GM12878 (cell line): Measurements from ENCODE around the gene DENND1A. TPM values are rescaled to one million over a fixed set of nuclear protein-coding genes. Genes with fewer than 3 reads are reported as not detected.
A peak's percentile ranks its signal among the peaks of the same experiment; 100 is the strongest.

Source experiments
- ATF2 ChIP-seq: IDR thresholded peaks from 2 replicates; pipeline ENCODE4 v1.6.1; 2012; ENCODE audit warnings: low read length, inconsistent platforms
- BCL3 ChIP-seq: IDR thresholded peaks from 2 replicates; pipeline ENCODE4 v1.6.1; 2011; ENCODE audit warnings: borderline replicate concordance, low read depth, mild to moderate bottlenecking, moderate library complexity, low read length; ENCODE audit not compliant: insufficient read depth, poor library complexity, severe bottlenecking
- BHLHE40 ChIP-seq, 2 experiments: fragments of 450-650 bp in 1 of 2; IDR thresholded peaks; 2 replicates each; pipeline ENCODE4 v1.6.1; 2011 to 2017; ENCODE audit warnings: low read depth in 2 of 2, borderline replicate concordance in 1 of 2, improper control_type of control experiment in 1 of 2, low read length in 1 of 2, mild to moderate bottlenecking in 1 of 2
- CBFB ChIP-seq: IDR thresholded peaks from 2 replicates; pipeline ENCODE4 v1.6.1; 2016; ENCODE audit warnings: antibody characterized with exemption, low read depth
- CHD4 ChIP-seq: fragments of 200-600 bp; sonication (generic); IDR thresholded peaks from 2 replicates; pipeline ENCODE4 v1.6.1; 2016; ENCODE audit warnings: mild to moderate bottlenecking
- EP300 ChIP-seq, 2 experiments: fragments of 150-350 bp in 1 of 2; IDR thresholded peaks; 2 replicates each; pipeline ENCODE4 v1.6.1; 2011 to 2012; ENCODE audit warnings: low read depth in 2 of 2, low read length in 2 of 2, borderline replicate concordance in 1 of 2, improper control_type of control experiment in 1 of 2, inconsistent platforms in 1 of 2; ENCODE audit not compliant: control insufficient read depth in 1 of 2
- IKZF1 ChIP-seq: fragments of 450-650 bp; conservative IDR thresholded peaks from 2 replicates; pipeline ENCODE4 v1.6.1; 2017; ENCODE audit warnings: antibody characterized with exemption, mild to moderate bottlenecking
- IRF4 ChIP-seq: IDR thresholded peaks from 2 replicates; pipeline ENCODE4 v1.6.1; 2011; ENCODE audit warnings: low read depth, low read length
- MTA3 ChIP-seq: IDR thresholded peaks from 2 replicates; pipeline ENCODE4 v1.6.1; 2012; ENCODE audit warnings: low read length, inconsistent platforms, borderline replicate concordance
- MXI1 ChIP-seq: fragments of 150-350 bp; IDR thresholded peaks from 2 replicates; pipeline ENCODE4 v1.6.1; 2011; ENCODE audit warnings: low read depth, mild to moderate bottlenecking, inconsistent platforms, low read length, improper control_type of control experiment
- NR2C1 ChIP-seq: fragments of 450-650 bp; IDR thresholded peaks from 2 replicates; pipeline ENCODE4 v1.6.1; 2017; ENCODE audit warnings: antibody characterized with exemption, mild to moderate bottlenecking, moderate library complexity
- SIN3A ChIP-seq: IDR thresholded peaks from 2 replicates; pipeline ENCODE4 v1.6.1; 2012; ENCODE audit warnings: low read depth, low read length, improper control_type of control experiment
- ZBED1 ChIP-seq: IDR thresholded peaks from 2 replicates; pipeline ENCODE4 v1.6.1; 2016; ENCODE audit warnings: borderline replicate concordance
- polyA plus RNA-seq, 11 experiments: library from polyadenylated mRNA; depleted of rRNA in 4 of 11; unstranded in 6 of 11; stranded (reverse) in 5 of 11; fragments of >200 nt; fragmentation: Nextera tagmentation in 4 of 11; fragmentation: Illumina TruSeq in 1 of 11; extraction: Ambion mirVana in 4 of 11; extraction: Trizol in 1 of 11; gene quantifications; 1 replicate in 1 of 11; 2 replicates in 10 of 11; pipeline versions ENCODE4 v1.2.1 to v1.2.3, GENCODE V29; 2011 to 2016; ENCODE audit warnings: inconsistent platforms in 2 of 11, missing spikeins in 2 of 11, low read depth in 1 of 11
- total RNA-seq, 4 experiments: library from RNA; depleted of rRNA in 3 of 4; stranded (reverse); fragments of >200 nt in 3 of 4; fragmentation: Illumina TruSeq in 1 of 4; extraction: Trizol in 1 of 4; gene quantifications; 2 replicates each; pipeline versions ENCODE4 v1.2.1 to v1.2.3, GENCODE V29; 2013 to 2021
- TF ChIP-seq, protein P1 (sequence below): fragments of 450-650 bp; IDR thresholded peaks from 2 replicates; pipeline ENCODE4 v1.6.1; 2016; ENCODE audit warnings: mild to moderate bottlenecking, moderate library complexity, borderline replicate concordance
- TF ChIP-seq, protein P2 (sequence below): fragments of 450-650 bp; IDR thresholded peaks from 2 replicates; pipeline ENCODE4 v1.6.1; 2017; ENCODE audit warnings: mild to moderate bottlenecking, low read depth, inconsistent platforms; ENCODE audit not compliant: poor library complexity, severe bottlenecking
- TF ChIP-seq, protein P3 (sequence below): fragments of 450-650 bp; IDR thresholded peaks from 2 replicates; pipeline ENCODE4 v1.6.1; 2017; ENCODE audit warnings: low read depth, mild to moderate bottlenecking, moderate library complexity

The DENND1A gene
- total and polyA plus RNA-seq, 10 of the 15 experiments (the other 5 are each of a cell fraction or from before 2014, with no cell fraction given) = 14.1 to 48.6 (median 35.2) TPM

GRCh38 chr9:123927625-123928532 is 2.0 kb downstream of the DENND1A start (continued):
- TF ChIP-seq MXI1 = peak; percentile 40
- 0 out of 4 replicates have a peak, but pooled peaks of 1 of the 2 experiments have one; percentile 34 for TF ChIP-seq EP300 (IDR thresholded peaks at IDR 0.05; ENCODE audit: borderline replicate concordance in 1 of 2, control insufficient read depth in 1 of 2, low read depth in 2 of 2, low read length in 2 of 2)
- TF ChIP-seq CHD4 = no peak
- TF ChIP-seq BCL3 = peak; percentile 28
- peak; percentile 52; the same call in 1 of the 2 replicates for TF ChIP-seq ATF2
- TF ChIP-seq IKZF1 = peak; percentile 67
- TF ChIP-seq BHLHE40 (IDR thresholded peaks at IDR 0.05; ENCODE audit: borderline replicate concordance in 1 of 2, low read depth in 2 of 2, low read length in 1 of 2) = 0 out of 4 replicates have a peak, but pooled peaks of 1 of the 2 experiments have one; percentile 42
- peak; percentile 53; the same call in 1 of the 2 replicates for TF ChIP-seq IRF4
- TF ChIP-seq SIN3A = peak; percentile 68; the same call in 1 of the 2 replicates
- TF ChIP-seq, protein P1, sequence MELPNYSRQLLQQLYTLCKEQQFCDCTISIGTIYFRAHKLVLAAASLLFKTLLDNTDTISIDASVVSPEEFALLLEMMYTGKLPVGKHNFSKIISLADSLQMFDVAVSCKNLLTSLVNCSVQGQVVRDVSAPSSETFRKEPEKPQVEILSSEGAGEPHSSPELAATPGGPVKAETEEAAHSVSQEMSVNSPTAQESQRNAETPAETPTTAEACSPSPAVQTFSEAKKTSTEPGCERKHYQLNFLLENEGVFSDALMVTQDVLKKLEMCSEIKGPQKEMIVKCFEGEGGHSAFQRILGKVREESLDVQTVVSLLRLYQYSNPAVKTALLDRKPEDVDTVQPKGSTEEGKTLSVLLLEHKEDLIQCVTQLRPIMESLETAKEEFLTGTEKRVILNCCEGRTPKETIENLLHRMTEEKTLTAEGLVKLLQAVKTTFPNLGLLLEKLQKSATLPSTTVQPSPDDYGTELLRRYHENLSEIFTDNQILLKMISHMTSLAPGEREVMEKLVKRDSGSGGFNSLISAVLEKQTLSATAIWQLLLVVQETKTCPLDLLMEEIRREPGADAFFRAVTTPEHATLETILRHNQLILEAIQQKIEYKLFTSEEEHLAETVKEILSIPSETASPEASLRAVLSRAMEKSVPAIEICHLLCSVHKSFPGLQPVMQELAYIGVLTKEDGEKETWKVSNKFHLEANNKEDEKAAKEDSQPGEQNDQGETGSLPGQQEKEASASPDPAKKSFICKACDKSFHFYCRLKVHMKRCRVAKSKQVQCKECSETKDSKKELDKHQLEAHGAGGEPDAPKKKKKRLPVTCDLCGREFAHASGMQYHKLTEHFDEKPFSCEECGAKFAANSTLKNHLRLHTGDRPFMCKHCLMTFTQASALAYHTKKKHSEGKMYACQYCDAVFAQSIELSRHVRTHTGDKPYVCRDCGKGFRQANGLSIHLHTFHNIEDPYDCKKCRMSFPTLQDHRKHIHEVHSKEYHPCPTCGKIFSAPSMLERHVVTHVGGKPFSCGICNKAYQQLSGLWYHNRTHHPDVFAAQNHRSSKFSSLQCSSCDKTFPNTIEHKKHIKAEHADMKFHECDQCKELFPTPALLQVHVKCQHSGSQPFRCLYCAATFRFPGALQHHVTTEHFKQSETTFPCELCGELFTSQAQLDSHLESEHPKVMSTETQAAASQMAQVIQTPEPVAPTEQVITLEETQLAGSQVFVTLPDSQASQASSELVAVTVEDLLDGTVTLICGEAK = peak; percentile 39; the same call in 1 of the 2 replicates
- TF ChIP-seq, protein P2, sequence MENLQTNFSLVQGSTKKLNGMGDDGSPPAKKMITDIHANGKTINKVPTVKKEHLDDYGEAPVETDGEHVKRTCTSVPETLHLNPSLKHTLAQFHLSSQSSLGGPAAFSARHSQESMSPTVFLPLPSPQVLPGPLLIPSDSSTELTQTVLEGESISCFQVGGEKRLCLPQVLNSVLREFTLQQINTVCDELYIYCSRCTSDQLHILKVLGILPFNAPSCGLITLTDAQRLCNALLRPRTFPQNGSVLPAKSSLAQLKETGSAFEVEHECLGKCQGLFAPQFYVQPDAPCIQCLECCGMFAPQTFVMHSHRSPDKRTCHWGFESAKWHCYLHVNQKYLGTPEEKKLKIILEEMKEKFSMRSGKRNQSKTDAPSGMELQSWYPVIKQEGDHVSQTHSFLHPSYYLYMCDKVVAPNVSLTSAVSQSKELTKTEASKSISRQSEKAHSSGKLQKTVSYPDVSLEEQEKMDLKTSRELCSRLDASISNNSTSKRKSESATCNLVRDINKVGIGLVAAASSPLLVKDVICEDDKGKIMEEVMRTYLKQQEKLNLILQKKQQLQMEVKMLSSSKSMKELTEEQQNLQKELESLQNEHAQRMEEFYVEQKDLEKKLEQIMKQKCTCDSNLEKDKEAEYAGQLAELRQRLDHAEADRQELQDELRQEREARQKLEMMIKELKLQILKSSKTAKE = peak; percentile 54
- TF ChIP-seq ZBED1 = 0 out of 2 replicates have a peak, but pooled peaks have one; percentile 22
- no peak for TF ChIP-seq NR2C1
- peak; percentile 66; the same call in 1 of the 2 replicates for TF ChIP-seq MTA3
- TF ChIP-seq CBFB = 0 out of 2 replicates have a peak, but pooled peaks have one; percentile 16
- TF ChIP-seq, protein P3, sequence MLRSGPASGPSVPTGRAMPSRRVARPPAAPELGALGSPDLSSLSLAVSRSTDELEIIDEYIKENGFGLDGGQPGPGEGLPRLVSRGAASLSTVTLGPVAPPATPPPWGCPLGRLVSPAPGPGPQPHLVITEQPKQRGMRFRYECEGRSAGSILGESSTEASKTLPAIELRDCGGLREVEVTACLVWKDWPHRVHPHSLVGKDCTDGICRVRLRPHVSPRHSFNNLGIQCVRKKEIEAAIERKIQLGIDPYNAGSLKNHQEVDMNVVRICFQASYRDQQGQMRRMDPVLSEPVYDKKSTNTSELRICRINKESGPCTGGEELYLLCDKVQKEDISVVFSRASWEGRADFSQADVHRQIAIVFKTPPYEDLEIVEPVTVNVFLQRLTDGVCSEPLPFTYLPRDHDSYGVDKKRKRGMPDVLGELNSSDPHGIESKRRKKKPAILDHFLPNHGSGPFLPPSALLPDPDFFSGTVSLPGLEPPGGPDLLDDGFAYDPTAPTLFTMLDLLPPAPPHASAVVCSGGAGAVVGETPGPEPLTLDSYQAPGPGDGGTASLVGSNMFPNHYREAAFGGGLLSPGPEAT = peak; percentile 44; the same call in 1 of the 2 replicates
